Upper lobe of right lung (tissue), 1 donor: ENCODE results near the gene NHERF1. TPM values are rescaled to one million over a fixed set of nuclear protein-coding genes. Genes with fewer than 3 reads are reported as not detected.

Experiments used
- ATAC-seq: fragments of 200-7000 bp; cut with Tn5 transposase; one replicate; pipeline ENCODE4 v1.9.1; 2020; ENCODE audit warnings: mild to moderate bottlenecking, moderate library complexity
- DNase-seq: peaks from one replicate; pipeline ENCODE4 v3.0.0-alpha.2; 2020
- H3K27ac ChIP-seq: fragments of 200-600 bp; one replicate; pipeline ENCODE4 v1.8.0; 2022
- H3K27me3 ChIP-seq: fragments of 200-600 bp; one replicate; pipeline ENCODE4 v1.8.0; 2022; ENCODE audit warnings: mild to moderate bottlenecking
- H3K36me3 ChIP-seq: fragments of 200-600 bp; one replicate; pipeline ENCODE4 v1.8.0; 2022
- H3K4me1 ChIP-seq: fragments of 200-600 bp; one replicate; pipeline ENCODE4 v1.8.0; 2022
- H3K4me3 ChIP-seq: fragments of 200-600 bp; one replicate; pipeline ENCODE4 v1.8.0; 2022; ENCODE audit warnings: mild to moderate bottlenecking
- H3K9me3 ChIP-seq: fragments of 200-600 bp; one replicate; pipeline ENCODE4 v1.8.0; 2022
- CTCF ChIP-seq: fragments of 200-600 bp; IDR thresholded peaks from one replicate; pipeline ENCODE4 v1.8.0; 2022; ENCODE audit warnings: antibody characterized with exemption
- intact Hi-C: fragments of 100-400 bp; cut with DNase I; formaldehyde crosslinking; loops from one replicate; pipeline ENCODE4 v1.11.0; 2022
- total RNA-seq: library from RNA; stranded (reverse); fragmentation: NEBNext Ultra II Directional; extraction: Animal tissue kit (Norgen Biotek cat#: 25700); gene quantifications from one replicate; pipeline ENCODE4 v1.2.1, GENCODE V29; 2021
- donor health status: DM: no; HTN: yes; CAD: no; lungs with severe emphysema.

Gene NHERF1
- total RNA-seq, 1 donor from 2014 or later = 28.4 TPM

- Histone ChIP-seq H3K36me3 (no peaks in the 10 kb centered on the region), H3K27ac (no peak overlapping the region), H3K4me3 (no peak overlapping the region), H3K27me3 (no peaks in the 10 kb centered on the region), H3K4me1 (no peaks in the 10 kb centered on the region), H3K9me3 (no peaks in the 10 kb centered on the region)
- TF ChIP-seq CTCF = no peak
- intact Hi-C loops = no loop called here
- ATAC-seq (no peak), DNase-seq (peak; percentile 37)
These were observed 19.1 kb upstream of the NHERF1 start for GRCh38 chr17:74729368-74729767.

GRCh38 chr17:74729866-74730265 lies 18.6 kb upstream of the NHERF1 start:
- no peak for TF ChIP-seq CTCF
- Histone ChIP-seq H3K9me3 (no peaks in the 10 kb centered on the region), H3K36me3 (no peaks in the 10 kb centered on the region), H3K27ac (no peak overlapping the region), H3K4me3 (no peak overlapping the region), H3K27me3 (no peaks in the 10 kb centered on the region), H3K4me1 (no peaks in the 10 kb centered on the region)
- intact Hi-C loops = no loop called here
- ATAC-seq (no peak), DNase-seq (peak; percentile 33)

- TF ChIP-seq CTCF = no peak
These were observed 17.7 kb upstream of the NHERF1 start for GRCh38 chr17:74730491-74731346.

GRCh38 chr17:74731347-74731605 lies 17.2 kb upstream of the NHERF1 start:
- peaks cover 2% of the 10 kb centered on the region for H3K4me1 ChIP-seq

More at GRCh38 chr17:74730491-74731346, 17.7 kb upstream of the NHERF1 start:
- ATAC-seq (peak; percentile 66), DNase-seq (peak; percentile 55)
- H3K27me3 ChIP-seq = no peaks in the 10 kb centered on the region
- intact Hi-C loops = no loop called here
- no peaks in the 10 kb centered on the region for H3K9me3 ChIP-seq
- no peak overlapping the region for H3K4me3 ChIP-seq
- no peaks in the 10 kb centered on the region for H3K4me1 ChIP-seq
- H3K36me3 ChIP-seq = no peaks in the 10 kb centered on the region
- no peak overlapping the region for H3K27ac ChIP-seq

GRCh38 chr17:74732042-74732867 lies 16.2 kb upstream of the NHERF1 start:
- no peaks in the 10 kb centered on the region for H3K27me3 ChIP-seq
- H3K9me3 ChIP-seq = no peaks in the 10 kb centered on the region
- ATAC-seq (no peak), DNase-seq (no peak)
- H3K4me3 ChIP-seq = no peak overlapping the region
- H3K27ac ChIP-seq = no peak overlapping the region
- peaks cover 12% of the 10 kb centered on the region for H3K4me1 ChIP-seq
- no peak for TF ChIP-seq CTCF
- intact Hi-C loops = no loop called here
- no peaks in the 10 kb centered on the region for H3K36me3 ChIP-seq

More at GRCh38 chr17:74731347-74731605, 17.2 kb upstream of the NHERF1 start:
- no peaks in the 10 kb centered on the region for H3K9me3 ChIP-seq
- TF ChIP-seq CTCF = no peak
- no peak overlapping the region for H3K4me3 ChIP-seq
- ATAC-seq (no peak), DNase-seq (peak; percentile 26)
- no peaks in the 10 kb centered on the region for H3K27me3 ChIP-seq
- no peaks in the 10 kb centered on the region for H3K36me3 ChIP-seq
- intact Hi-C loops = no loop called here
- no peak overlapping the region for H3K27ac ChIP-seq
